HG03521 (cell line): ENCODE data around the gene ETFDH.
A peak's percentile ranks its signal among the peaks of the same experiment; 100 is the strongest.
"Not testable (repeated sequence)": the region's sequence is repeated elsewhere in the genome, so short reads cannot be mapped to it uniquely, and the experiment has no call there.

ENCODE experiments used
- ATAC-seq: cut with Tn5 transposase; IDR thresholded peaks from one replicate; pipeline ENCODE4 v1.9.1; 2021; ENCODE audit warnings: mild to moderate bottlenecking, moderate library complexity; ENCODE audit not compliant: unreplicated experiment

The ETFDH gene

DNA sequence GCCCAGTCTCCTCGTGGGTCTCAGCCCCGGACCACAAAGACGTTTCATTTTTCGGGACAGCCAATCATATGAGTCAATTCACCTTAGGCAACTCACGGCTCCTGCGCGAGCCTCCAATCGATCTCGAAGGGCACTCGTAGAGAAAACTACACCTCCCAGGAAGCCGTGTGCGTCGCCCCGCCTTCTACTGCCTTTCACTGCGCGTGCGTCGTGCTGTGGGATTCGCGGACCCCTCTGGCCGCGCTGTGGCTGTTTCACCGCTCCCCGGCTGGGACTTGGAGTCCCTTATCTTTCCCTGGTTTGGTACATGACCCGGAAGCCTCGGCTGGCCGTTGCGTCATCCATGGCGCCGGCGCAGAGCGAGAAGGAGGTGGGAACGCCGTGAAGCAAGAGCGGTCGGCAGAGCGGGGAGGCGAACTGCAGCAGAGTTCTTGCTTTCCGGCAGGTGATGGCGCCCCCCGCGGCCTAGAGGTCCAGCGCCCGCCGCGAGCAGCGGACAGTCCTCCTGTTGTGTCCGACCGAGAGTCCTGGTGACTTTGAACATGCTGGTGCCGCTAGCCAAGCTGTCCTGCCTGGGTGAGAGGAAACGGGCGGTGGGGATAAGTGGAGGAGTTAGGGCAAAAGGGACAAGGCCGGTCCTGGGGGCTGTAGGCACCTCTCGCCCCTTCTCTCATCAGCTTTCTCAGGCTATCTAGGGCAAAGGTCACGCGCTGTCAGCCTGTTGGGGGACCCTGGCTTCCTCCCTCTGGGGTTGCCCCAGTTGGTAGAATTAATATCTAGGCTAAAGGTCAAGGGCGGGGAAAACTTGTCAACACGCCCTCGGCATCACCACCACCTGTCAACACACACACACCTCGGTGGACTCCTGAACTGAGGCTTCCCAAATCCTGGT lies at the start of gene ETFDH:
ETFDH (plus strand) TSS at position 382 of the 892 bp plus-strand sequence; CDS start at position 543, 161 bp downstream.
- ATAC-seq: peak; percentile 86

DNA sequence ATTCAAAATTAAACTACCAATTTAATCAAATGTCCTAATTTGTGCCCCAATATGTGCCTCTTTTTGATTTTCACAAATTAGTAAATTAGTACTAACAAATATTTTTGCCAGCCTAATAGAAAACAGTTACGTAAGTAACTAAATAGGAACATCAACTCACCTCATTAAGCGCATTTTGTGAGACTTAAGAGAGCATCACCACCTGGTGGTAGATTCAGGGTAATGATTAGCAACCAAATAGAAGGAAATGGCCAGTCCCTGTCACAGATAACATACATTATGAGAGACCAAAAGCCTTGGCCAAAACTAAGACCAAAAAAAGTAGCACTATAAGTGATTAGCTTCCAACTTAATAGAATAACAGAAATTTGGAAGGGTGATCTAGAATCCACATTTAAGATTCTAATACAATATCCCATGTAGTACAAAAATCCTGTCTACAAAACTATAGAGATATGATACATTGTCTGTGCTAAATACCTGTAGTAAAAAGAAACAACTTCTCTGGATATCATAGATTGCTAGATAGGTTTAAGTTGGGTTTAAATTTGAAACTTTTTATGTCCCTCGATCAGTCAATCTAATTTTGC lies 47.1 kb upstream of the ETFDH start:
- peak; percentile 93 for ATAC-seq

DNA sequence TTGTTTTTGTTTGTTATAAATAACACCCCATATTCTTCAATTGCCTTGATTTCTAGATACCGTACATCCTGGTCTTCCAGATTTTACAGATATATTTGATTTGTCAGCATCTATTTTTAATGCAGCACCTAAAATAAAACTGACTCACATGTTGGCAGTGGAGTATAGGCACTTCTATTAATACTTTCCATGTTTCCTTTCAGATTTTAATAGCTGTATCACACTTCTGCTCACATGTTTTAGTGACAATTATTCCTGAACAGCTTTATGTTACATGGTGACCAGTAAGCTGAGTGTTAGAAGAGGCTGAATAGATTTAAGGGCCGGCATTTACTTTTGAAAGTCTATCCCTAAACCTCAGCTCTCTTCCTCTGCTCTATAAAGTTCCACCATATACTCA lies 46.6 kb upstream of the ETFDH start:
- no peak for ATAC-seq

DNA sequence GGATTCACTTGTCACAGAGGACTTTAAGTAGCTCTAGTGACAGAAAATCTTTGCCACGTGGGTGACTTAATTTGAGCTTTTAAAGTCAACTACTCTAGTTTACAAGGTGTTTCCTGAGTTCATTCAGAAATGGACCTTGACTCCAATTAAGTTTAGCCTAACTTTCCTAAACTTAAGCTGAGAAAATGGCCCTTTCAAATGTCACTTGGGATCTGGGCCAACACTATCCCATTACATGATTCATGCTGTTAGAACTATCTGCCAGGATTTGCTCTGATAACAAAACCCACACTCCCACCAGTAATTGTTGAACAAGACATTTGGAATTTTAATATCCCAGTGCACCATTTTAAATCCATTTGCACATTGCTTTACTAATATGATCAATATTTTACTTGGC lies 41.2 kb upstream of the ETFDH start:
- ATAC-seq: no peak

DNA sequence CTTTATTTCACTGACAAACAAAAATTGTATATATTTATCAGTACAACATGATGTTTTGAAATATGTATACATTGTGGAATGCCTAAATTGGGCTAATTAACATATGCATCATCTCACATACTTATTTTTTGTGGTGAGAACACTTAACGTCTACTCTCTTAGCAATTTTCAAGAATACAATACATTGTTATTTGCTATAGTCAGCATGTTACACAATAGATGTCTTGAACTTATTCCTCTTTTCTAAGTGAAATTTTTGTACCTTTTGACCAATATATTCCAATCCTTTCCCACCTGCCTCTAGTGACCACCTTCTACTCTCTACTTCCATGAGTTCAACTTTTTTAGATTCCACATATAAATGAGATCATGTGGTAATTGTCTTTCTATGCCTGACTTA lies 35.5 kb upstream of the ETFDH start:
- no peak for ATAC-seq

DNA sequence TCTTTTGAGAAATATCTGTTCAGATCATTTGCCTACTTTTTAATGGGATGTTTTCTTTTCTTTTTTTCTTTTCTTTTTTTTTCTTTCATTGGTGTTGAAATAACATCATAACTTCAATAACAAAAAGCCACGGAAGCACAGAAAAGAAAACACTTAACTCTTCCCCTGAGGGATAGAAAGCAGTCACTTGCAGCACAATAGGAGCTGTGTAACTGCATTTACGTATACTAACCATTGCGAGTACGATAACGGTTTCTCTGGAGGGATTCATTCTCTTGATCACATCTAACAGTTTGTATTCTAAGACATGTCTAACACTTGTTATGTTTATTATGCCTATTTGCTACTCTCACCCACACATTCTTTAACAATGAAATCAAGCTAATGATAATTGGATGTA lies 27.7 kb upstream of the ETFDH start:
- ATAC-seq: no peak

DNA sequence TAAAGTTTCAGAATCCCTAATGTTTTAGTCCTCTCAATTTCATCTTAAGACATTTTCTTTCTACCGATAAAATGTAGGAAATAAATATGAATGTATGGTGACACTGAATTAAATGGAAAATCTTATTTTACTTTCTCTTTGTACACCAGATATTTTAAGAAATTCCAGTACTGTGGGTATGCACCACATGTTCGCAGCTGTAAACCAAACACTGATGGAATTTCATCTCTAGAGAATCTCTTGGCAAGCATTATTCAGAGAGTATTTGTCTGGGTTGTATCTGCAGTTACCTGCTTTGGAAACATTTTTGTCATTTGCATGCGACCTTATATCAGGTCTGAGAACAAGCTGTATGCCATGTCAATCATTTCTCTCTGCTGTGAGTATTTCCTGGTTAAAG lies 27.3 kb upstream of the ETFDH start:
- no peak for ATAC-seq

DNA sequence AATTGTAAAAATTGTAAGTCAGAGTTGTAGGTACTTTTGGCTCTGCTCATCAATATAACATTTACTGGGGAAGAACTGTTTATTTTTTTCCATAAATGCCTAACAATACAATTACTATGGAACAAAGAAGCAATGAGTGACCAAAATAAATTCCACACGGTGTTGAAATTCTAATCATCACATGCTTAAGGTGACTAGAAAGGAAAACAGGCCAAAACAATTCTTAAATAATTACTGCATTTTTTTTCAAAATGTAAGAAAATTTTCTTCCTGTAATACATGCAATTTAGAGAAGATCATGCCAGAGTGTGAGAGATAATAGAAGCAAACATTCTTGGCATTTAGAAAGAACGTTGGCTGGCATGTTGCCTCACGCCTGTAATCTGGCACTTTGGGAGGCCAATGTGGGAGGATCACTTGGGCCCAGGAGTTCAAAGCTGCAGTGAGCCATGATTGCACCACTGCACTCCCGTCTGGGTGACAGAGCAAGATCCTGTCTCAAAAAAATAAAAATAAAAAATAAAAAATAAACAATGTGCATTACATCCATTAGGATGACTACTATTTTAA lies 22.9 kb upstream of the ETFDH start:
- no peak for ATAC-seq

DNA sequence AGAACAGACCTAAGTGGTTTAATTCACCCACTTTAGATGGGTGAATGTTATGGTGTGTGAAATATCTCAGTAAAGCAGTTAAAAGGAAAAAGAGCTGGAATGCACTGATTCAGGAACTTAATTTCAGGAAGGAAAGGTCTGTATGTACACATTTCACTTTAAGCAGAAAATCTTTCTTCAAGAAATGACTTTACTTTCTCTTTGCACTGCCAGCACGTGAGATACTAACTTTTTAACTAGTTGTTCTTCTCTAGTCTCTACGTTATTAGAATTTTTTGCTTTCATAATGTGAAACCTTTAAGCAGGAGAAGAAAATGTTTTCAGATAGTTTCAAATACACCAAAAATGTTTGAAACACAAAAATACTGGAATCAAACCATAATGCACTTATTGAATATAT lies 19.2 kb upstream of the ETFDH start:
- no peak for ATAC-seq

DNA sequence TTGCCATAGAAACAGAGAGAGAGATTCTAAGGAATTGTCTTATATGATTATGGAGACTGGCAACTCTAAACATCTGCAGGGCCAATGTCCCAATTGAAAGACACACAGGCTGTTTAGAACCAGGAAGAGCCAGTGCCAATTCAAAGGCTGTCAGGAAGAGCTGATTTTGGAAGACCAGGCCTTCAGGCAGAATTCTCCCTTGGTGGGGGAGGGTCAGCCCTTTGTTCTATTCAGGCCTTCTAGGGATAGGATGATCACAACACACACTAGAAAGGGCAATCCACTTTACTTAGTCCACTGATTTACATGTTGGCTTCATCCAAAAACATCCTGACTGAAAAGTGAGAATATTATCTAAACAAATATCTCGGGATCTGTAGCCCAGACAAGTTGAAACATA lies 15.7 kb upstream of the ETFDH start:
- ATAC-seq: no peak

DNA sequence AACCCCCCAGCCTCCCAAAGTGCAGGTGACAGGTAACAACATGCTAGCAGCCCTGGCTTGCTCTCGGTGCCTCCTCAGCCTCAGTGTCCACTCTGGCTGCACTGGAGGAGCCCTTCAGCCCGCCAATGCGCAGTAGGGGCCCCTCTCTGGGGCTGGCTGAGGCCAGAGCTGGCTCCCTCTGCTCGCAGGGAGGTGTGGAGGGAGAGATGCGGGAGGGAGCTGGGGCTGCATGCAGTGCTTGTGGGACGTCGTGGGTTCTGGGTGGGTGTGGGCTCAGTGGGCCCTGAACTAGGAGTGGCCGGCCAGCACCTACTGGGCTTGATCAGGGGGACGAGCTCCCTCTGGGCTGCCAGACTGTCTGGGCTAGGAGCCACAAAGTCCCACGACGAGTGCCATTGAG lies 14.8 kb upstream of the ETFDH start:
- ATAC-seq: no peak

DNA sequence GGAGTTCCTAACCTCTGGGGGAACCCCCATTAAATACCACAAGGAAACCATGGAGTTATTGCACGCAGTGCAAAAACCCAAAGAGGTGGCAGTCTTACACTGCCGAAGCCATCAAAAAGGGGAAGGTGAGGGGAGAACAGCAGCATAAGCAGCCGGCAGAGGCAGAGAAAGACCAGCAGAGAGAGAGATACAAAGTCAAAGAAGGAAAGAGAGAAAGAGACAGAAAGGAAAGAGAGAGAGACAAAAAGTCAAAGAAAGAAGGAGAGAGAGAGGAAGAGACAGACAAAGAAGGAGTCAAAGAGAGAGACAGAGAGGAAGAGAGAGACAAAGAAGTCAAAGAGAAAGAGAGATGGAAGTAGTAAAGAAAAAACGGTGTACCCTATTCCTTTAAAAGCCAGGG lies 8.8 kb upstream of the ETFDH start:
- not testable (repeated sequence) for ATAC-seq

DNA sequence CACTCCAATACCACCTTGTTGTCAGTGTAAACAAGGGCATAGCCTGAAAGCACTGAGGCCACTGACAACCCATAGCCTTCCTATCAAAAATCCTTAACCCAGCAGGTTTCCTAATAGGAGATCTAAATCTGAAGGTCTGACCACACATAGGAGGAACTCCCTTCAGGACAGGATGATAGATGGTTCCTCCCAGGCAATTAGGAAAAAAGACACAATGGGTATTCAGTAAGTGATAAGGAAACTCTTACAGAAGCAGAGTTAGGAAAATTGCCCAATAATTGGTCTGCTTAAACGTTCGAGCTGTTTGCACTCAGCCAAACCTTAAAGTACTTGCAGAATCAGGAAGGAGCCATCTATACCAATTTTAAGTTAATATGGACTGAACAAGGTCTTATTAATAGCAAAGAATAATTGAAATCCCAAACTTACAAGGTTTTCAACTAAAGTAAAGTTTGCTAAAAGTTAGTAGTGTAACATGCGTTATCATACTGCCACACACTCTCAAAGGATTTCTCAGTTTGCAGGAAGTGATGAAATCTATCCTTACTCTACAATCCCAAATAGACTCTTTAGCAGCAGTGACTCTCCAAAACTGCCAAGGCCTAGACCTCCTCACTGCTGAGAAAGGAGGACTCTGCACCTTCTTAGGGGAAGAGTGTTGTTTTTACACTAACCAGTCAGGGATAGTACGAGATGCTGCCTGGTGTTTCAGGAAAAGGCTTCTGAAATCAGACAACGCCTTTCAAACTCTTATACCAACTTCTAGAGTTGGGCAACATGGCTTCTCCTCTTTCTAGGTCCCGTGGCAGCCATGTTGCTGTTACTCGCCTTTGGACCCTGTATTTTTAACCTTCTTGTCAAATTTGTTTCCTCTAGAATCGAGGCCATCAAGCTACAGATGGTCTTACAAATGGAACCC lies 8.1 kb upstream of the ETFDH start:
- not testable (repeated sequence) for ATAC-seq

DNA sequence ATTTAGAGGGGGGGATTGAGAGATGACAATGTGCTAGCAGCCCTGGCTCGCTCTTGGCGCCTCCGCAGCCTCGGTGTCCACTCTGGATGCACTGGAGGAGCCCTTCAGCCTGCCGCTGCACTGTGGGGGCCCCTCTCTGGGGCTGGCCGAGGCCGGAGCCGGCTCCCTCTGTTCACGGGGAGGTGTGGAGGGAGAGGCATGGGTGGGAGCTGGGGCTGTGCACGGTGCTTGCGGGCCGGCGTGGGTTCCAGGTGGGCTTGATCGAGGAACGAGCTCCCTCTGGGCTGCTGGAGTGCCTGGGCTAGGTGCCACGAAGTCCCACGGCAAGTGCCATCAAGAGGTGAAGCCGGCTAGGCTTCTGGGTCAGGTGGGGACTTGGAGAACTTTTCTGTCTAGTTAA lies 7.3 kb upstream of the ETFDH start:
- ATAC-seq: no peak

DNA sequence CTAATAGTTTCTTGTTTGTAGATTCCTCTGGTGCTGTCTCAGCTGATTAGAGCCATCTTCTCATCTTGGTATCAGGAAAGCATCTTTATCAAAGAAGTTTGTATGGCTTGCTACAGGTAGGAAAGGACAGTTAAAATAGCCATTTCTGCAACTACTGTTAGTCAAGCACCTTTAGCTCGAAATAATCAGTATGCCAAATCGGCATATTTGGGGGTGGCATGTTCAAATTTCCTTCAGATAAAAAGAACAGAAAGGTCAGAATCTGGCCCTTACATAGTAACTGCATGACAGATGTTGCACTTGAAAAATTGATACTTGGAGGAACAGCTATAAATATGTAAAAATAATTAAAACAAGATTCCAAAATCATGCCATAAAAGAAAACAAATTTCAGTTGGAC lies 5.2 kb upstream of the ETFDH start:
- no peak for ATAC-seq

DNA sequence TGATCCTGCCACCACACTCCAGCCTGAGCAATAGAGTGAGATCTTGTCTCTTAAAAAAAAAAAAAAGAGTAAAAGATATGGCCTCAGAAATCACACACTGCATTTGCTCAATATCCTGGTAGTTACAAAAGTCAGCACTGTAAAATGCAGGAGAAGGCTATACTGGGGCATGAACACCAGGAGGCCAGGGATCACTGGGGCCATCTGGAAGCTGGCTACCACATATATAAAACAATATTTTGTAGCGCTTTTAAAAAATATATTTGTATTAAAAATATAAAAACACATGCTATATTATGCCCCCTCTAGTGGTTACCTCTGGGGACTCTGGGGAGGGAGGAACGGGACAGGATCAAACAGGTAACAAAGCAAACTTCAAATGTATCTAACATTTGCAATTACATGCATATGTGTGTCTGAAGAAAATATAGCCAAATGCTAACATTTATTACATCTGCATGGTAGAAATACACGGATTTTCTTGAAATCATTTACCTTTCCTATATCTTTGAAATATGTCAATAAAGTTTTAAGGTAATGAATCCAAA lies 4.4 kb upstream of the ETFDH start:
- no peak for ATAC-seq

DNA sequence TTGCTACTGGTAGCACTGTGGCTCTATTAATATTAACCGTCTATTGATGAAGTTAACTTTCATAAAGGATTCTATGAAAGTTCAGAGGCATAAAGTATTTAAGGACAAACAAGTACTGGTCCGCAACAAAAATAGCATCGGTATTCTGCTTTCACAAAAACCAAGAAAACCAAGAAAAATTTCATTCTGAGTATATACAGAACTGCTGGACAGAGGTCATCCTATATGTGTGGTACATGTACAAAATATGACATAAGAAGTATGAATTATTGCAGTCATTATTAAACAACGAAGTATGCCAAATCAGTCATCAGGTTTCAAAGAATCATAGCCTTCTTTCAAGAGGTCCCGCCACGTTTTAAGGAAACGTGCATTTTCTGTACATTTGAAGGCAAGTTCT lies 2.8 kb upstream of the ETFDH start:
- ATAC-seq: no peak

DNA sequence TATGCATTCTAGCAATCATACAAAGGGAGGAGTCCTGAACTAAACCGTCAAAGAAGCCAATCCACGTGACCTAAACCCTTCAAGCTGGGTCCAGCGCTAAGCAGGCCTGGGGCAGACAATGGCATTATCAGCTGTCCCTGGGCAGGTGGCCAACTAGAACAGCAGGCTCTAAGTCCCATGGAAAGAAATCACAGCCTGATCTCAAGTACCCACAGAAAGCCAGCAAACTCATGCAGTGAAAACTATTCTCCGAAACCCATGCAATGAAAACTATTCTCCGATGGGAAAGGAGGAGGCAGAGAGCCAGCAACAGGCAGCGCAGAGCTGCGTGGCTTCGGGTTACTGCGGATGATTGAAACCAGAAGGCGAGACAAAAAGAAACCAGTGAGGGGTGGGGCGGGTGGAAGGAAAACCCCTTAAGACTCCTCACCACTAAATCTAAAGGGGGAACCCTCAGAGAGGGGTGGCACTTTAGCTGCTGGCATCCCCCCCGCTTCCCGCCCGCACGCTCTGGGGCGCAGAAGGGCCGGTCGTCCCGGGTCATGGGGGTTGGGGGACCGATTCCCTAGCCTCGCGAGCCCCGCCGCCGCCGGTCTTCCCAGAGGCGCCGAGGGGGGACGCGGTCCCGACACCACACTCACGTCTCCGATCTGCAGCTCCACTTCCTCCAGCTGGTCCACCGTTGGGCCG lies 976 bp upstream of the ETFDH start:
- peak; percentile 15 for ATAC-seq

DNA sequence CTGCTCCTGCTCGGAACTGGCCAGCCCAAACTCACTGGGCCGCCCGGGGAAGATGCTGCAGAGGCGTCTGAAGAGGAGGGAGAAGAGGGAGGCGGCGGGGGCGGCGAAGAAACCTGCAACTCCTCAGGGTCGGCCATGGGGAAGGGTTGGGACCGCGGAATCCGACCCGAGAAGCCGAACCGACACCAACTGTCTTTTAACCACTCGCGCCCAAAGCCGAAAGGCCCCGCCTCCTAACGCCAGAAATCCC lies 506 bp upstream of the ETFDH start, which contains the start of gene C4orf46:
C4orf46 (minus strand) TSS at position 223 of the 250 bp plus-strand sequence; CDS start at position 137, 86 bp downstream.
- no peak for ATAC-seq

DNA sequence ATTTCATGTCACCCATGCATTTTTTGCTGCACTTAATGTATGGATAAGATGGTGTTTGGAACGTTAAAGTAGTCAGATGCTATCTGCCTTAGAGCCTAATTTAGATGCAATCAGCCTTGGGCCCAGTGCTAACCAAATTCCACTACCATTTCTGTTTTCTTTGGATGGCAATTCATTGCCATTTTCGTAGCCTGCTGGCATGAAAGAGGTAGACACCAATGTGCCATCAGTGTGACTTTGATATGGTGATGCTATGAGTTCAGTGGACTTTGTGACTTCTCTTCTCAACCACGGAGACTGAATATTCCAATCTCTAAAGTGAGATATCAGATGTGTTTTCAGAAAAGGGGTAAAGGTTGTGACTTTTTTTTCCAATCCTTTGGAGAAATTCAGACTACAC lies 1.5 kb downstream of the ETFDH start:
- ATAC-seq: no peak
